HFF-Myc (cell line): ENCODE results near the gene CYTH3.
A peak's percentile ranks its signal among the peaks of the same experiment; 100 is the strongest.

Experiments
- DNase-seq: peaks from one replicate; pipeline ENCODE4 v3.0.0-alpha.2; 2011; ENCODE audit warnings: low read depth; ENCODE audit errors: extremely low read depth
- H3K4me3 ChIP-seq: replicated peaks from 2 replicates; pipeline ENCODE4 v1.5.1; 2011; ENCODE audit warnings: low read depth, mild to moderate bottlenecking, control low read depth, low read length
- TF ChIP-seq, protein P1 (sequence below): IDR thresholded peaks from 2 replicates; pipeline ENCODE4 v1.5.1; 2012; ENCODE audit warnings: mild to moderate bottlenecking, low read depth, low read length, control low read depth; ENCODE audit errors: missing control alignments

Gene CYTH3

DNA sequence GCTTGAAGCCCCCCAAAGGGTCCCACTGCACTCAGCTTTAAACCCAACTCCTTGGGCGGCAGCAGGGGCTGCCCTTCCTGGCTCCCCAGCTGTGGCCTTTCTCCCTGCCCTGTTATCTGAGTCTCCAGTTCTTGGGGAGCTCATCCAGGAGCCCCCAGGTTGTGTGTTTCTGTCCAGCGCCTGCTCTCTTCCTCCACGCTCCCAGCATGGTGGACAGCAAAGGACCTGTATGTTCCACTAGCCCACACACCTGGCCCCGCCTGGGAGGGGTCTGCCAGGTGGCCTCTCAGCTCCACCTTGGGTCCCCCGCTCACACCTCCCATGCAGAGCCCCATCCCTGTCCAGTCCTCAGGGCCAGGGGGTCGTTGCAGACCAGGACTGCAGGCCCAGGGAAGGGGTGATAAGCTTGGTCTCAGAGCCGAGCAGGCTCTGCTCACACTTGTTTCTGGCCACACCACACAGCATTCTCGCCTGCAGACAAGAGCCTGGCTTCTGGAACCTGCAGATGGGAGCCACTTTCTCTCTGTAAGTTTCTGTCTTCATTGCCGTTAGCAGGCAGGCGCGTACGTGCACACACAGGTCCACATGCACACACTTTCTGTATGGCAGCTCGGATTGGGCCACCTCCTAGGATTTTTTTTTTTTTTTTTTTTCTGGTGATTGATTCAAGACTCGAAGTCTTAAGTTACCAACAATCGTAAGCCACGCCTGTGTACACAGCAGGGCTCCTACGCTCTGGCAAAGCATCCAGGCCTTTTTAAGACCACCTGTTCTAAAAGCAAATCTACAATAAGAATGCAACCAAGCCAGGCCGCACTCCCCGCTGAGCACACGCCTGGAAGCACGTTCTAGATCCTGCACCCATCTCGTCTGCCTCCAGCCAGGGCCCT lies 104.6 kb downstream of the CYTH3 start:
- H3K4me3 ChIP-seq = no peak overlapping the region
- TF ChIP-seq, protein P1, sequence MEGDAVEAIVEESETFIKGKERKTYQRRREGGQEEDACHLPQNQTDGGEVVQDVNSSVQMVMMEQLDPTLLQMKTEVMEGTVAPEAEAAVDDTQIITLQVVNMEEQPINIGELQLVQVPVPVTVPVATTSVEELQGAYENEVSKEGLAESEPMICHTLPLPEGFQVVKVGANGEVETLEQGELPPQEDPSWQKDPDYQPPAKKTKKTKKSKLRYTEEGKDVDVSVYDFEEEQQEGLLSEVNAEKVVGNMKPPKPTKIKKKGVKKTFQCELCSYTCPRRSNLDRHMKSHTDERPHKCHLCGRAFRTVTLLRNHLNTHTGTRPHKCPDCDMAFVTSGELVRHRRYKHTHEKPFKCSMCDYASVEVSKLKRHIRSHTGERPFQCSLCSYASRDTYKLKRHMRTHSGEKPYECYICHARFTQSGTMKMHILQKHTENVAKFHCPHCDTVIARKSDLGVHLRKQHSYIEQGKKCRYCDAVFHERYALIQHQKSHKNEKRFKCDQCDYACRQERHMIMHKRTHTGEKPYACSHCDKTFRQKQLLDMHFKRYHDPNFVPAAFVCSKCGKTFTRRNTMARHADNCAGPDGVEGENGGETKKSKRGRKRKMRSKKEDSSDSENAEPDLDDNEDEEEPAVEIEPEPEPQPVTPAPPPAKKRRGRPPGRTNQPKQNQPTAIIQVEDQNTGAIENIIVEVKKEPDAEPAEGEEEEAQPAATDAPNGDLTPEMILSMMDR = no peak
- no peak for DNase-seq

DNA sequence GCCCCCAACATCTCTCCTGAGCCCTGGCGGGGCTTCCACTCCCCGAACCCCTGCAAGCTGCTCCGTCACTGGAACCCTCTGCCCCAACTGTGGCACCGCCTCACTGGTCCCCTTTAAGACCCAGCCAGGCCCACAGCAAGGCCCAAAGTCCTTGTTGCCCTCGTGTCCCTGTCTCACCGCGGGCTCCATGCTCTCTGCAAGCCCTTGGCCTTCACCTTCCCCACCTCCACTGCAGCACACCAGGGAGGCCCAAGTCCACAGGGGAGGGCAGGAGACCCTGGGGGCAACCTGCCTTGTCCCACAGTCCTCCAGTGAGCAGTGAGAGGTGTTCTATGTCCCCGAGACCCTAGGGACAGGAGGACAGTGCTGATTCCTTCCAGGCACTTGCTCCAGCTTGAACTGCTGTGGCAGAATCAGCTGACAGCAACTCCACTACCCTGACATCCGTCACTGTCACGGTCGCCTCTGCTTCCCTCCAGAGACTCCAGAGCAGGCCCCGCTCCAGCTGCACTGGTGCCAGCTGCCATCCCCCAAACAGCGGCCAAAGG lies 105.3 kb downstream of the CYTH3 start:
- TF ChIP-seq, protein P1 = no peak

DNA sequence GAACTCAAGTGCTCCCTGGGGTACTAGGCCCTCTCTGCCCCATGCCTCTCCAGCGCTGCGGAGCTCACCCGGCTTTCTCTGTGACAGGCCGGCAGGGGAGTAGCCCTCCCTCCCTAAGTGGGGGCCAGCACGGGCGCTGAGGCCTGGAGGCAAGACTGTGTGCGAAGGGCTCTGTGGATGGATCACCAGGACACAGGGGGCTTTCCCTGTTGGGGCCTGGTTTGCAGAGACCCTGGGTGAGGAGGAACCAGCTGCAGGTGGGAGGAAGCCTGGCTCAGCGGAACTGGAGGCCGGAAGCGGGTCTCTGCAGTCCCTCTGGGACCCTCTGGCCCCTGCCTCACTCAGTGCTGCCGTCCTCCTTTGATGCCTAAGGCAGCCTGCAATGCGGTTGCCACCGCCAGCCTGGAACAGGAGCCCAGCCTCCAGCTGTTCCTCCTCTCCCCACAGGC lies 106.0 kb downstream of the CYTH3 start:
- H3K4me3 ChIP-seq = no peak overlapping the region
- TF ChIP-seq, protein P1 = no peak
- DNase-seq = no peak

More for the DNA sequence above, 105.3 kb downstream of the CYTH3 start:
- H3K4me3 ChIP-seq = no peak overlapping the region
- DNase-seq = no peak

DNA sequence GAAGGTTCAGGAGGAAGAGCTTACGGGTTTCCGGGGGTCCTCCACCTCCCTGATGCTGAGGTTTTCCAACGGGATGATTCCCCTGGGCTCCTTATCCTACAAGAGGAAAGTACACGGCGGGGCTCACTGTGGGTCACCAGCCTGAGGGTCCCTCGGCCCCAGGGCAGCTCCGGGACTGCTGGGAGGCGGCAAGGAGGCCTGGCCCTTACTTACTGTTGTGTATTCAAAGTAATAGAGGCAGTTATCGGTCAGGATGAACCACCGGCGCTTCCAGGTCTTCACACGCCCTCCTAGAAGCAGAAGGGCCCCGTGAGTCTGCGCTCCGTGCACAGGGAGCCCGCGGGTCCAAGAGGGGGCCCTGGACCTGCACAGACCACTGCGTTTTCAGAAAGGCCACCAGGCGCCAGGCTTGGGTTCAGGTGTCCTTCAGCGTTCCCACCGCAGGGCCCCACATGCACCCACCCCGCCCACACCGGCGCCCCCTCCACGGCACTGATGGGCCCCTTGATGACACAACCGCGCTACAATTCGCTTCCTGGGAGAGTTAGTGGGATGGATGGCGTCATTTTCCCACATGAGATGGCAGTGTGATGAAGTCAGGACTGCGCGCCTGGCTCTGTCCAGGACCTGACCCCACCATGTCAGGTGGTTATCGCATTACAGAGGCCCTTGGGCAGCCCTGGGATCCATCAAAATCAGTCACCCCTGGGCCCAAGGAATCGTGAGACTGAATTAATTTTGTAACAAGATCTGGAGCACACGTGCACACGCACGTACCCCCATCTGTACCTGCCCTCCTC lies 106.7 kb downstream of the CYTH3 start:
- H3K4me3 ChIP-seq = no peak overlapping the region
- TF ChIP-seq, protein P1 = no peak
- DNase-seq = no peak

DNA sequence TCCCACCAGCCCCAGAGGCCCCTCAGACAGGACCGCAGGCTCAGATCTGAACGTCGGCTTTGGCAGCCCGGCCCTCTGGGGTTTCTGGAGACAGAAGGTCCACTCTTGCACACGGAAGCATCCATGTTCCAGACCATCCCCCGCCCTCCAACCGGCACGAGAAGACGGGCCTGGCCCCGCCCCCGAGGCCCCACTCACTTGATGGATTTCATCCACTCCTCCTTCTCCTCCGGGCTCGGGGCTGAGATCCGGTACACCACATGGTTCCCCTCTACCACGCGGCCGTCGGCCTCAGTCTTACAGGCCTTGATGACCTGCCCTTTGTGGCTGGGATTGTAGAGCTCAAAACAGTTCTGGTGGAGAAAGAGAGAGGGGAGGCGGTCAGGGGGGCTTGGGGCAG lies 107.3 kb downstream of the CYTH3 start:
- TF ChIP-seq, protein P1 = no peak
- H3K4me3 ChIP-seq = no peak overlapping the region
- DNase-seq = no peak

DNA sequence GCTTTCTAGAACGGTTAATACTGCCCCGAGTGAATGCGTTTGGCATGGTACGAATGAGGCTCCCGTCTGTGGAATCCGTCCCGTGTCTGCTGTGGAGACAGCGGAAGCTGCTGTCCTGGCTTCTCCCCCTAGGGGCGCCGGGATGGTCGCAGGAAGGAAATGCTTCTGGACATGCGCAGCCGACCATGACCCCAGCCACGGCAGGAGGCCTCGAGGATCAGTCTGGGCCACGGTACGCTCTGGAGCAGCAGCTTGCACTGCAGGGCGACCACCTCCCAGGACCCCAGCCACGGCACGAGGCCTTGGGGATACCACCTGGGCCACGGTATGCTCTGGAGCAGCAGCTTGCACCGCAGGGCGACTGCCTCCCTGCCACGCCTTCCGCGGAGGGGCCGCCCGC lies 107.9 kb downstream of the CYTH3 start:
- TF ChIP-seq, protein P1 = peak; percentile 16
- DNase-seq = no peak
- no peak overlapping the region for H3K4me3 ChIP-seq
